ENCODE measurements around the gene ZNF497. TPM values are rescaled to one million over a fixed set of nuclear protein-coding genes. Genes with fewer than 3 reads are reported as not detected.
"Not testable (repeated sequence)": the region's sequence is repeated elsewhere in the genome, so short reads cannot be mapped to it uniquely, and the experiment has no call there.

The ZNF497 gene
- total RNA-seq, 1 experiment from 2014 or later: 2.4 TPM

GRCh38 chr19:58350871-58351557 lies 11.5 kb downstream of the ZNF497 start:
- Mint-ChIP-seq H3K4me1 (ENCODE audit: low read depth, unreplicated experiment) (peaks cover 10% of the 10 kb centered on the region), H3K36me3 (ENCODE audit: insufficient read depth, unreplicated experiment) (no peaks in the 10 kb centered on the region), H3K27me3 (ENCODE audit: unreplicated experiment) (peaks cover 71% of the 10 kb centered on the region), H3K9me3 (ENCODE audit: low read depth, unreplicated experiment) (no peaks in the 10 kb centered on the region), H3K4me3 (ENCODE audit: low read depth, unreplicated experiment) (peak overlapping the region; percentile 29), H3K27ac (ENCODE audit: unreplicated experiment) (no peak overlapping the region)
- CTCF ChIA-PET: no interaction called here
- no TSS peak for BruUV-seq (replicated peaks)
- no peak for DNase-seq
- TF ChIP-seq CTCF (IDR thresholded peaks at IDR 0.05; ENCODE audit: unreplicated experiment): no peak
- intact Hi-C loops (cut with micrococcal nuclease; ENCODE audit: unreplicated experiment): no loop called here

- Mint-ChIP-seq H3K36me3 (ENCODE audit: insufficient read depth, unreplicated experiment) (no peaks in the 10 kb centered on the region), H3K9me3 (ENCODE audit: low read depth, unreplicated experiment) (no peaks in the 10 kb centered on the region), H3K4me3 (ENCODE audit: low read depth, unreplicated experiment) (peak overlapping the region; percentile 29), H3K27me3 (ENCODE audit: unreplicated experiment) (peaks cover 78% of the 10 kb centered on the region), H3K4me1 (ENCODE audit: low read depth, unreplicated experiment) (peaks cover 10% of the 10 kb centered on the region), H3K27ac (ENCODE audit: unreplicated experiment) (no peak overlapping the region)
- DNase-seq: peak; percentile 57
- TF ChIP-seq CTCF (IDR thresholded peaks at IDR 0.05; ENCODE audit: unreplicated experiment): peak; percentile 27
- no TSS peak for BruUV-seq (replicated peaks)
- intact Hi-C loops (cut with micrococcal nuclease; ENCODE audit: unreplicated experiment): no loop called here
- CTCF ChIA-PET: interaction anchor here (0.6 kb wide), 1 partner anchor 27 kb away, joined by 3 read pairs; no protein-coding TSS in a partner anchor
Measured at GRCh38 chr19:58350001-58350861, 12.3 kb downstream of the ZNF497 start.

- DNase-seq: no peak
- CTCF ChIA-PET: interaction anchor here (0.6 kb wide), 1 partner anchor 28 kb away, joined by 3 read pairs; no protein-coding TSS in a partner anchor
- Mint-ChIP-seq H3K9me3 (ENCODE audit: low read depth, unreplicated experiment) (no peaks in the 10 kb centered on the region), H3K27ac (ENCODE audit: unreplicated experiment) (no peak overlapping the region), H3K4me3 (ENCODE audit: low read depth, unreplicated experiment) (peak overlapping the region; percentile 29), H3K36me3 (ENCODE audit: insufficient read depth, unreplicated experiment) (no peaks in the 10 kb centered on the region), H3K27me3 (ENCODE audit: unreplicated experiment) (peaks cover 85% of the 10 kb centered on the region), H3K4me1 (ENCODE audit: low read depth, unreplicated experiment) (peaks cover 10% of the 10 kb centered on the region)
- TF ChIP-seq CTCF (IDR thresholded peaks at IDR 0.05; ENCODE audit: unreplicated experiment): no peak
- intact Hi-C loops (cut with micrococcal nuclease; ENCODE audit: unreplicated experiment): no loop called here
- BruUV-seq (replicated peaks): no TSS peak
Measured at GRCh38 chr19:58349590-58349989, 13.0 kb downstream of the ZNF497 start.

GRCh38 chr19:58348080-58348479 lies 14.5 kb downstream of the ZNF497 start:
- H3K4me3 Mint-ChIP-seq (ENCODE audit: low read depth, unreplicated experiment); H3K4me1 Mint-ChIP-seq (ENCODE audit: low read depth, unreplicated experiment); BruUV-seq (replicated peaks); H3K27ac Mint-ChIP-seq (ENCODE audit: unreplicated experiment); H3K36me3 Mint-ChIP-seq (ENCODE audit: insufficient read depth, unreplicated experiment); CTCF ChIA-PET; intact Hi-C loops (cut with micrococcal nuclease; ENCODE audit: unreplicated experiment); H3K9me3 Mint-ChIP-seq (ENCODE audit: low read depth, unreplicated experiment); DNase-seq: not testable (repeated sequence)
- peaks cover 88% of the 10 kb centered on the region for H3K27me3 Mint-ChIP-seq (ENCODE audit: unreplicated experiment)

Measured in Calu3 (cell line).